Adipocyte (in vitro differentiated cells): ENCODE data around the gene SLC9A5.

Source experiments
- DNase-seq: peaks from one replicate; pipeline ENCODE4 v3.0.0-alpha.2; 2015; ENCODE audit warnings: low read depth
- H3K27me3 ChIP-seq: replicated peaks from 2 replicates; pipeline ENCODE4 v1.7.0; 2013; ENCODE audit warnings: mild to moderate bottlenecking, low read length, moderate library complexity; ENCODE audit not compliant: control insufficient read depth, insufficient read depth
- H3K36me3 ChIP-seq: 2 replicates; pipeline ENCODE4 v1.7.0; 2013; ENCODE audit warnings: low read length, mild to moderate bottlenecking, moderate library complexity; ENCODE audit not compliant: control insufficient read depth, insufficient read depth, severe bottlenecking
- H3K4me1 ChIP-seq: 2 replicates; pipeline ENCODE4 v1.7.0; 2013; ENCODE audit warnings: mild to moderate bottlenecking, low read length, moderate library complexity; ENCODE audit not compliant: control insufficient read depth, insufficient read depth
- H3K4me3 ChIP-seq: 2 replicates; pipeline ENCODE4 v1.7.0; 2013; ENCODE audit warnings: mild to moderate bottlenecking, low read length, moderate library complexity
- H3K9ac ChIP-seq: 2 replicates; pipeline ENCODE4 v1.7.0; 2013; ENCODE audit warnings: mild to moderate bottlenecking, low read length, moderate library complexity
- H3K9me3 ChIP-seq: 2 replicates; pipeline ENCODE4 v1.7.0; 2013; ENCODE audit warnings: mild to moderate bottlenecking, low read length, moderate library complexity; ENCODE audit not compliant: control insufficient read depth

SLC9A5 gene

GRCh38 chr16:67311607-67312488, 63.1 kb downstream of the SLC9A5 start:
- Histone ChIP-seq H3K9ac (no peak overlapping the region), H3K27me3 (no peaks in the 10 kb centered on the region), H3K36me3 (no peaks in the 10 kb centered on the region), H3K4me3 (no peak overlapping the region), H3K4me1 (peaks cover 12% of the 10 kb centered on the region), H3K9me3 (no peaks in the 10 kb centered on the region)
- peak; percentile 92 for DNase-seq

- H3K4me1 ChIP-seq = peaks cover 12% of the 10 kb centered on the region
- H3K4me3 ChIP-seq = no peak overlapping the region
- H3K27me3 ChIP-seq = no peaks in the 10 kb centered on the region
- no peak overlapping the region for H3K9ac ChIP-seq
- H3K9me3 ChIP-seq = no peaks in the 10 kb centered on the region
- no peak for DNase-seq
- H3K36me3 ChIP-seq = no peaks in the 10 kb centered on the region
These were observed 63.9 kb downstream of the SLC9A5 start for GRCh38 chr16:67312719-67313118.

GRCh38 chr16:67317853-67318252, 69.1 kb downstream of the SLC9A5 start:
- no peaks in the 10 kb centered on the region for H3K36me3 ChIP-seq
- H3K9me3 ChIP-seq = no peaks in the 10 kb centered on the region
- H3K4me3 ChIP-seq = no peak overlapping the region
- no peak for DNase-seq
- H3K9ac ChIP-seq = no peak overlapping the region
- no peaks in the 10 kb centered on the region for H3K27me3 ChIP-seq
- H3K4me1 ChIP-seq = peaks cover 1% of the 10 kb centered on the region
